Endothelial cell of umbilical vein (primary cell): ENCODE data around the gene HAND2.

Experiments used
- POLR2AphosphoS5 ChIP-seq: IDR thresholded peaks from 2 replicates; pipeline ENCODE4 v1.6.1; 2012; ENCODE audit warnings: low read depth, mild to moderate bottlenecking, control low read depth, low read length, moderate library complexity; ENCODE audit not compliant: insufficient read depth
- TF ChIP-seq, protein P1 (sequence below), 2 donors: IDR thresholded peaks; 1 replicate in 1 of 2; 2 replicates in 1 of 2; pipeline ENCODE4 v1.5.1; 2011; ENCODE audit warnings: low read length in 2 of 2, mild to moderate bottlenecking in 2 of 2, moderate library complexity in 2 of 2, control low read depth in 1 of 2, inconsistent platforms in 1 of 2, low read depth in 1 of 2; ENCODE audit not compliant: insufficient read depth in 1 of 2; ENCODE audit errors: extremely low read depth in 1 of 2

DNA sequence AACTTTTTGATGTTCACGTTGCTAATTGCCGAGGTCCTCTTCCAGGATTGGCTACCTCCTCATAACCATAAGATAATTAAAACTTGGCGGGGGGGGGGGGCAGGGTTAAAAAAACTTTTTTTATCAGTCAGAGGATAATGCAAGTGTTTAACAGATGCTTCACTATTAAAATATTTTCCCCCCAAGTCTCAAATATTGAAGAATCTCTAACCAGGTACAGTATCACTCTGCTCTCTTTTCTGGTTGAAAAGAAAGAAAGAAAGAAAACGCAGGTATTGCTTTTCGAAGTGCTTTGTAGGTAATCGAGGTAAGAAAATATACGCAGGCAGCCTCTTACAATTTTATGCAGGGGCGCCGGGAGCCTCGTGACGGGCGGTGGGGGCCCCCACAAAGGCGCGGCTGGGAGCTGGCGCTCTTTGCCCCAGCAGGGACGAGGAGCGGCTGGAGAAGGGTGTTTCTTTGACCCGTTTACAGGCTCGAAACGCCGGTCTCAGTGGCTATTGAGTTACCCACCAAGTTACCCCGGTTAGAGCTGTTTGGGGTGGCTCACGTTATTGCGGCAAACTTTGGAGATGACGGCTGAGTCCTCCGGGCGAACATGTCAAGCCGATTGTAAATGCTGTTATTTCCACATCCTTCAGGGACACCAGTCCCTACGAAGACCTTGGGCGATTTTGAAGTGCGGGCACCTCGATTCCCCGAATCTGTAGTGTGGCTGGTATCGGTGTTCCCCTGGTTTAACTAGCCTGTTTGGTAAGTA is 477 bp upstream of the HAND2 start:
- TF ChIP-seq, protein P1, sequence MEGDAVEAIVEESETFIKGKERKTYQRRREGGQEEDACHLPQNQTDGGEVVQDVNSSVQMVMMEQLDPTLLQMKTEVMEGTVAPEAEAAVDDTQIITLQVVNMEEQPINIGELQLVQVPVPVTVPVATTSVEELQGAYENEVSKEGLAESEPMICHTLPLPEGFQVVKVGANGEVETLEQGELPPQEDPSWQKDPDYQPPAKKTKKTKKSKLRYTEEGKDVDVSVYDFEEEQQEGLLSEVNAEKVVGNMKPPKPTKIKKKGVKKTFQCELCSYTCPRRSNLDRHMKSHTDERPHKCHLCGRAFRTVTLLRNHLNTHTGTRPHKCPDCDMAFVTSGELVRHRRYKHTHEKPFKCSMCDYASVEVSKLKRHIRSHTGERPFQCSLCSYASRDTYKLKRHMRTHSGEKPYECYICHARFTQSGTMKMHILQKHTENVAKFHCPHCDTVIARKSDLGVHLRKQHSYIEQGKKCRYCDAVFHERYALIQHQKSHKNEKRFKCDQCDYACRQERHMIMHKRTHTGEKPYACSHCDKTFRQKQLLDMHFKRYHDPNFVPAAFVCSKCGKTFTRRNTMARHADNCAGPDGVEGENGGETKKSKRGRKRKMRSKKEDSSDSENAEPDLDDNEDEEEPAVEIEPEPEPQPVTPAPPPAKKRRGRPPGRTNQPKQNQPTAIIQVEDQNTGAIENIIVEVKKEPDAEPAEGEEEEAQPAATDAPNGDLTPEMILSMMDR (IDR thresholded peaks at IDR 0.05; ENCODE audit: extremely low read depth in 1 of 2, insufficient read depth in 1 of 2, low read depth in 1 of 2, low read length in 2 of 2) = no peak
- no peak for TF ChIP-seq POLR2AphosphoS5
